ENCODE measurements around the gene SERTAD4. TPM values are rescaled to one million over a fixed set of nuclear protein-coding genes. Genes with fewer than 3 reads are reported as not detected.
"Not testable (repeated sequence)": the region's sequence is repeated elsewhere in the genome, so short reads cannot be mapped to it uniquely, and the experiment has no call there.

The SERTAD4 gene
- polyA plus RNA-seq: not detected

DNA sequence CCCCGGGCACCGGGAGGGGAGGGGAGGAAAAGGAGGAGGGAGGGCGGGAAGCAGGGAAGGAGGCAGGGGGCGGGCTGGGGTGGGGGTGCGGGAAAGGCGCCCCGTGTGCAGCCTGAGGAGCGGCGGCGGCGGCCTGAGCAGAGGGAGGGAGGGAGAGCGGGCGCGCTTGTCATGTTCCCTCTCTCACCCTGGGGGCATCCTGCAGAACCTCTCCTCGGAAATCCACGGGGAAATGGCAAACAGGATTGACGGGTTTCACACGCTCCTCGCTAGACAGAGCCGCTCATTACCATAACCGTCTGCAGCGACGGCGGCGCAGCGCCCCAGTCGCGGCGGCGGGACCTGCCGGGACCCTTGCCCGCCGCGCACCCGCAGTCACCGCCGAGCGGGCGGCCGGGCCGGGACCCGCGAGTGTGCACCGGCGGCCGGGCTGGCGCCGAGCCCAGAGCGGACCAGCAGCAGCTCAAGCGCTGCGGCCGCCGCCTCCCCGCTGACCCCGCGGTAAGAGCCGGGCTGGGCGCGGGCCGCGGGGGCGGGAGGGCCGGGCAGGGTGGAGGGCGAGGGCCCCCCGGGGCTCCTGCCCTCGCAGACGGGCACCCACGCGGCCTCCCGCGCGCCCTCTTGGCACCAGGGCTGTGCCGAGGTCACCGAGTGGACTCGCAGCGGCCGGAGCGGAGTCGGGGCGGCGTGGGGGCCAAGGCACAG, at the start of gene SERTAD4:
TSS of gene SERTAD4 (plus strand) at position 286 of the 705 bp plus-strand sequence. CDS start 5,165 bp downstream, outside the sequence.
- Mint-ChIP-seq H3K27me3 (peaks cover 37% of the 10 kb centered on the region), H3K27ac (no peak within 1 kb of the TSS), H3K36me3 (no peaks in the 10 kb centered on the region), H3K4me1 (peaks cover 1 to 11% (median 8%) of the 10 kb centered on the region in 3 donors), H3K9me3 (peaks cover 0 to 1% (median 0%) of the 10 kb centered on the region in 3 donors), H3K4me3 (peak within 1 kb of the TSS; percentile 56 to 82 (median 64))

DNA sequence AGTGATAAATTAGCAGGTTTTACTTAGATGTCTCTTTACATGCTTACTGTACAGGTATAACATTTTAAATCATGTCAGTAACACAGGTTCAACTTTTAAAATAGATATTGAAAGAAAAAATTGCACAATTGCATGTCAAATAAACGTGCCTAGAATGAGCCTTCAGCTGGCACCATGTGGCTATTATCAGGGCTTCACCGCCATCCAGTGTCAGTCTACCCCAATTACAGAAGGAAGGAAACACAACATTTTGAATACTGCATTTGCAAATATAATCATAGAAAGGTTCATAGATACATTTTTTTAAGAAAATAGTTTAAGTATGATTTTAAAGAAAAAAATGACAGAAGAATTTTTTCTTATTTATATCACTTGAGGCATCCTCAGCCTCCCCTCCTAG, 47.5 kb upstream of the SERTAD4 start:
- H3K36me3 Mint-ChIP-seq: no peaks in the 10 kb centered on the region
- H3K27ac Mint-ChIP-seq: no peak overlapping the region
- no peaks in the 10 kb centered on the region for H3K9me3 Mint-ChIP-seq
- no peaks in the 10 kb centered on the region for H3K4me1 Mint-ChIP-seq
- H3K27me3 Mint-ChIP-seq: peaks cover 7% of the 10 kb centered on the region
- no peak overlapping the region for H3K4me3 Mint-ChIP-seq

DNA sequence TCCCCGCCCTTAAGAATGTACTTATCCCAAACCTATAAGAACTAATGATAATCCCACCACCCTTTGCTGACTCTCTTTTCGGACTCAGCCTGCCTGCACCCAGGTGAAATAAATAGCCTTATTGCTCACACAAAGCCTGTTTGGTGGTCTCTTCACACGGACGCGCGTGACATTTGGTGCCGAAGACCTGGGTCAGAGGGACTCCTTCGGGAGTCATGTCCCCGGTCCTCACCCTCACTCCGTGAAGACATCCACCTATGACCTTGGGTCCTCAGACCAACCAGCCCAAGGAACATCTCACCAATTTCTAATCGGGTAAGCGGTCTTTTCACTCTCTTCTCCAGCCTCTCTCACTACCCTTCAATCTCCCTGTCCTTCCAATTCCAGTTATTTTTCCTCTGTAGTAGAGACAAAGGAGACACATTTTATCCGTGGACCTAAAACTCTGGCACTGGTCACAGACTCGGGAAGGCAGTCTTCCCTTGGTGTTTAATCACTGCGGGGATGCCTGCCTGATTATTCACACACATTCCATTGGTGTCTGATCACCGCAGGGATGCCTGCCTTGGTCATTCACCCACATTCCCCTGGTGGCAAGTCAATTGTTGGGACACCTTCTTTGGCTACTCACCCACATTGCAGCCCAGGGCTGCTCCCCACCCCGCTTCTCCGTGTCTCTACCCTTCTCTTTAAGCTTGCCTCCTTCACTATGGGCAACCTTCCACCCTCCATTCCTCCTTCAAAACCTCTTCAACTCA, 44.6 kb upstream of the SERTAD4 start:
- H3K9me3 Mint-ChIP-seq, H3K27me3 Mint-ChIP-seq, H3K4me3 Mint-ChIP-seq, H3K27ac Mint-ChIP-seq, H3K4me1 Mint-ChIP-seq, H3K36me3 Mint-ChIP-seq: not testable (repeated sequence)

DNA sequence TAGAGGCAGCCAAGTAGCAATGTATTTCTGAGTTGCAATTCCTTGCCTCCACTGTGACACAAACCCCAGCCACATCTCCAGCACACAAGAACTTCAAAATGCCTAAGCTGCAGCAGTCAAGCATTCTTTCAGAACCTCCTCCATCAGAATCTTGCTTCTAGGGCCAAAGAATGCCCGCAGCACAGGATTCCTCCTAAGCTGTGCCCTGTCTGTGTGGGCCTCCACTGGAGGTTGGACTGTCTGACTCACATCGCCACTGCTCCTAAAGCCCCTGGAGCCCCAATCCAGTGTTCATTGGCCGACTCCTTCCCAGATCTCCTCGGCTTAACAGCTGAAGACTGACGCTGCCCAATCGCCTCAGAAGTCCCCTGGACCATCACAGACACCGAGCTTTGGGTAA, 43.2 kb upstream of the SERTAD4 start:
- Mint-ChIP-seq H3K36me3 (no peaks in the 10 kb centered on the region), H3K9me3 (no peaks in the 10 kb centered on the region), H3K4me1 (no peaks in the 10 kb centered on the region), H3K27me3 (peaks cover 4% of the 10 kb centered on the region), H3K27ac (no peak overlapping the region), H3K4me3 (no peak overlapping the region)

DNA sequence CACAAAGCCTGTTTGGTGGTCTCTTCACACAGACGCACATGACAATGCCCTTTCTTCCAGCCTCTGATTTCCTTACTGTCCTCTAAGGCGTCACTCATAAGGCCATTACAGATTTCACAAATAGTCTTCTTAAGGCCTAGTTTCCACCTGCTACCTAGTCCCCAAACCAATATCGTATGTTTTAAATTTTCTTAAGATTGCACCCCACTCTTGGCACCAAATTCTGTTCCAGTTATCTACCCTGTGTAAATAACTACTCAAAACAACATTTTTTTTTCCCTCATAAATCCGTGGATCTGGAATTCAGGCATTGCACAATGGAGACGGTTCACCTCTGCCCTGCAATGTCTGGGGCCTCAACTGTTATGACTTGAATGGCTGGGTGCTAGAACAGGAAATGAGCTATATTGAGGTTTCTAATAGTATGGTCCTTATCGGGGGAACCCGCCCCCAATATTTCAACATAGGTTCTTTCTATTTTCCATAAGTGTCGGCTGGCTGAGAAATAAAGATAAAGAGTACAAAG, 36.9 kb upstream of the SERTAD4 start:
- Mint-ChIP-seq H3K4me1 (no peaks in the 10 kb centered on the region), H3K4me3 (peak overlapping the region in 1 of 4 donors; percentile 15), H3K36me3 (no peaks in the 10 kb centered on the region), H3K27me3 (peaks cover 7% of the 10 kb centered on the region), H3K27ac (no peak overlapping the region), H3K9me3 (peaks cover 0 to 4% (median 0%) of the 10 kb centered on the region in 3 donors)

DNA sequence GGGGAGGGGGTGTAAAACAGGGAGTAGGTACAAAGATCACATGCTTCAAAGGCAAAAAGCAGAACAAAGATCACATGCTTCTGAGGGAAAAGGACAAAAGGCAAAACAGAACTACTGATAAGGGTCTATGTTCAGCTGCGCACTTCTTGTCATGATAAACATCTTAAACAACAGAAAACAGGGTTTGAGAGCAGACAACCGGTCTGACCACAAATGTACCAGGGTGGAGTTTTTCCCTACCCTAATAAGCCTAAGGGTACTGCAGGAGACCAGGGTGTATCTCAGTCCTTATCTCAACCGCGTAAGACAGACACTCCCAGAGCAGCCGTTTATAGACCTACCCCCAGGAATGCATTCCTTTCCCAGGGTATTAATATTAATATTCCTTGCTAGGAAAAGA, 36.3 kb upstream of the SERTAD4 start:
- H3K9me3 Mint-ChIP-seq, H3K27ac Mint-ChIP-seq, H3K27me3 Mint-ChIP-seq, H3K4me3 Mint-ChIP-seq, H3K4me1 Mint-ChIP-seq, H3K36me3 Mint-ChIP-seq: not testable (repeated sequence)

DNA sequence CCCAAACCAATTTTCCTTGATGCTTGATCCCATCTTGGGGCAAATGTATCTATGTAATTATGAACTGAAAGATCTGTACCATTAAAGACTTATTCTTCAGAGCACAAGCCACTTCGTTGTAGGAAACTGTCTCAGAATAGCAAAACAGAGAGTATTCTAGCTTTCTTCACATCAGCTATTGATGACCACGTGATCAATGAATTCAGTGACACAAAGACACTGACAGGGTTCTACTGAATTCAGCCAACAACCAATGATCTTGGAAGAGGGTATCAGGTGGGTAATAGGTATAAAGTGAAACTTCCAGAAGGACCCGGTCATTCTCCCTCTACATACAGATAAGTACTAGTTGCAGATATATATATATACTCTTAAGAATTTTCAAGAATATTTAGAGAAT, 33.8 kb upstream of the SERTAD4 start:
- H3K4me3 Mint-ChIP-seq: no peak overlapping the region
- no peak overlapping the region for H3K27ac Mint-ChIP-seq
- H3K27me3 Mint-ChIP-seq: peaks cover 10% of the 10 kb centered on the region
- H3K36me3 Mint-ChIP-seq: no peaks in the 10 kb centered on the region
- peaks cover 0 to 4% (median 0%) of the 10 kb centered on the region in 3 donors for H3K9me3 Mint-ChIP-seq
- H3K4me1 Mint-ChIP-seq: no peaks in the 10 kb centered on the region

DNA sequence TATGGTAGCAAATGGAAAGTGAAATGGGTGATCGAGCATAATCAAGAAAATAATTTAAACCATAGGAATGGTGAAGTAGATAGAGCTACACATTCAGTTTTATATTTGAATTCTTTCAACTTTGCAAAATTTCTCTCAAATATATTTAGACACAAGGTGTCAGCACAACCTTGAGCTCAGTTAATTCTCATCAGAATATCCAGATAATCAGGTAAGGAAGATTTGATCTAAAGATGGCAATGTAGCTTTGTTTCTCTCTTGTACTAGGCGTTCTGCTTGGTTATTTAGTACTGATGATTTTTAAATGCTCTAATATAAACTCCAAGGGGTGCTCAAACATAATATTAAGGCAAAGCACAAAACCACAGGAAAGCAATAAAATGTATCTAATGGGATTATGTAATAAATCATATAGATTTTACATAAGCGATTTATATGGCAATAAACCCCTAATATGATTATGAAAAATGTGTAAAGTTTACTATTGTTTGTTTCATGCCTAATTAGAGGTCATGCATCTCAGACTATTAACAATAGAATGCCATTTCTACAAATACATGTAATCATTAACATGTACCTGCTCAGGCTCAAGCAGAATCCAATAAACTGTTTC, 32.4 kb upstream of the SERTAD4 start:
- peaks cover 10% of the 10 kb centered on the region for H3K27me3 Mint-ChIP-seq
- no peak overlapping the region for H3K27ac Mint-ChIP-seq
- H3K4me1 Mint-ChIP-seq: no peaks in the 10 kb centered on the region
- H3K4me3 Mint-ChIP-seq: no peak overlapping the region
- H3K36me3 Mint-ChIP-seq: no peaks in the 10 kb centered on the region
- H3K9me3 Mint-ChIP-seq: peaks cover 0 to 4% (median 0%) of the 10 kb centered on the region in 3 donors

DNA sequence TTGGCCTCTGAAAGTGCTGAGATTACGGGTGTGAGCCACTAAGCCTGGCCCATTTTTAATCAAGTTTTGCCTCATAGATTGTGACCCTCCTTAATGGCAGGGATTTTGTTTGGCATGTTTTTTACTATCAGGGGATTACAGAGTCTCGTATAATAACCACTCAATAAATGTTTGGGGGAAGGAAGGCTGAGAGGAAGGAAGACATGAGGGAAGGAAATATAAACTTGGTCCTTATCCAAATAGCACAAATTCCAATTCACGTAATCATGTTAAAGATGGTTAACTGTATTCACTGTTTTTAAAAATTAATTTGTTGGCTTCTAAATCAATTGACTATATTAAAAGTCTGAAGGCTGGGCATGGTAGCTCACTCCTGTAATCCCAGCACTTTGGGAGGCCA, 30.9 kb upstream of the SERTAD4 start:
- no peaks in the 10 kb centered on the region for H3K4me1 Mint-ChIP-seq
- no peak overlapping the region for H3K4me3 Mint-ChIP-seq
- H3K27ac Mint-ChIP-seq: no peak overlapping the region
- peaks cover 10% of the 10 kb centered on the region for H3K27me3 Mint-ChIP-seq
- H3K9me3 Mint-ChIP-seq: no peaks in the 10 kb centered on the region
- H3K36me3 Mint-ChIP-seq: no peaks in the 10 kb centered on the region

DNA sequence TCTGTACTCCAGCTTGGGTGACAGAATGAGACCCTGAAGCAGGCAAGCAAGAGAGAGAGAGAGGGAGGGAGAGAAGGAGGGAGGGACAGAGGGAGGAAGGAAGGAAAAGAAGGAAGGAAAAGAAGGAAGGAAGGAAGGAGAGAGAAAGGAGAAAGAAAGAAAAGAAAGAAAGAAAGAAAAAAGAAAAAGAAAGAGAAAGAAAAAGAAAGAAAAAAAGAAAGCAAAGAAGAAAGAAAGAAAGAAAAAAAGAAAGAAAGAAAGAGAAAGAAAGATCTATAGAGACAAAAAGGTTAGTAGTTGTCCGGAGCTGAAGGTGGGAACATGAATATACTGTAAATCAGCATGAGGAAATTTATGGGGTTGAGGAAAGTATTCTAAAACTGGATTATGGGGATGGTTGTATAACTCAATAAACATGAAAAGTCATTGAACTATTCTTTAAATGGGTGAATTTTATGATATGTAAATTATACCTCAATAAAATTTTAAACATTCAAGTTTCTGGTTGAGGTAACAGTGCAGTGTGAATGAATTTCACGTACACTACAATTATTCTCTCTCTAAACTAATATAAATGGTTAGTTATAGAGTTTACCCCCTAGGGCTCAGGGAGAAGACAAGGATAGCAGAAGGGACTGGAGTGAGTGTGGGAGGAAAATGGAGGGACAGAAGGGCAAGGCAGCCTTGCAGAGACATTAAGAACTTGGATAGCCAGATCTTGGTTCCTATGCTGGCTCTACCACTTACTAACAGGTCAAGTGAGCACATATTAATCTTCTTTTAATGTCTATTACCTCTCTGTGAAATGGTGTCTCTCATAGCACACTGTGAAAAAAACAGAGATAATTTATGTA, 24.8 kb upstream of the SERTAD4 start:
- no peaks in the 10 kb centered on the region for H3K4me1 Mint-ChIP-seq
- H3K27me3 Mint-ChIP-seq: peaks cover 7% of the 10 kb centered on the region
- H3K9me3 Mint-ChIP-seq: no peaks in the 10 kb centered on the region
- H3K36me3 Mint-ChIP-seq: peaks cover 2% of the 10 kb centered on the region
- H3K4me3 Mint-ChIP-seq: no peak overlapping the region
- H3K27ac Mint-ChIP-seq: peak overlapping the region in 1 of 3 donors; percentile 14

DNA sequence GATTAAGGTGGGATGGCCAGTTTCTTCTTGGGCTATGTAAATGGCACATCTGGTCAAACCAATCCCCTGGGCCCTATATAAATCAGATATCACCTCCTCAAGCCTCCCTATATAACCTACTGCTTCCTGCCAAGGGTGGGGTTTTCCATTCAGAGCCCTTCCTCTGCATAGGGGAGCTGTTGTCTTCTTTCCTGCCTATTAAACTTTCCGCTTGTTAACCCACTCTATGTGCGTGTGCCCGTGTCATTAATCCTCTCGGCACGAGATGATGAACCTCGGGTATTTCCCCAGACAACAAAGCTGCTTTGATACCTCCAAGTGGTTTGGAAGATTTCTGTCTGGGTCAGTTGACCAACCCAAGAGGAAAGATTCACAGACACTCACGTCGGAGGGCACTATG, 19.3 kb upstream of the SERTAD4 start:
- H3K4me1 Mint-ChIP-seq: no peaks in the 10 kb centered on the region
- peaks cover 2% of the 10 kb centered on the region for H3K36me3 Mint-ChIP-seq
- no peaks in the 10 kb centered on the region for H3K9me3 Mint-ChIP-seq
- peaks cover 7% of the 10 kb centered on the region for H3K27me3 Mint-ChIP-seq
- no peak overlapping the region for H3K4me3 Mint-ChIP-seq
- no peak overlapping the region for H3K27ac Mint-ChIP-seq

DNA sequence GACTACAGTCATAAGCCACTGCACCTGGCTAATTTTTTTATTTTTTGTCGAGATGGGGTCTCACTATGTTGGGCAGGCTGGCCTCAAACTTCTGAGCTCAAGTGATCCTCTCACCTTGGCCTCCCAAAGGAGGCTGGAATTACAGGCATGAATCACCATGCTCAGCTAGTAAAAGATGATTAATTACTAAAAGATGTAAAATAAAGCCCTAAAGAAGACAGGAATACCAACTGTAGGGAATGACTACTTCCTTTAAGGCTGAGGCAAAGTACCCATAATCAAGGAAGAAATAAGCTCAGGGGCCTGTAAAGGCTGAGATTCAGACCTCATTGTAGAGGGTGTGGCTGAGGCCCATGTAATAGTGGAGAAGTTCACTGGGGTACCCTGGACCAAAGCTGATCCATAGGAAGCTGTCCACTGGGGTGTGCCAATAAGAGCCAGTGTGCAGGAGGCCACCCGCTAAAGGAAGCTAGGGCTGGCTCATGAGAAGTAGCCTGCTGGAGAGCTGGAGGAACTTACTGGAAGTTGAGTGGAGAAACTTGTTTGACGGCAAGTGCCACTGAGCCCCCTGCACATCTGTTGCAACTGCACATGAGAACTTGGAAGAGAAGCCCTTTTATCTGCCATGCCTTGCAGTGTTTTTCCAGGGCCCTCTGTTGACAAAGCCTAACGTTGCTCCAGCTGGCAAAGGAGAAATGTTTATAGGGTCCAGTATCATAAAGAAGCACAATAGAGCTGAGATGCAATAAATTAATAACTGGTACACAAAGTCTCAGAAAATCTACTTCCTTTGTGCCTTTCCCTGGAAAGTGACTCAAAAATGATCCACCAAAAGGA, 17.8 kb upstream of the SERTAD4 start:
- H3K36me3 Mint-ChIP-seq: peaks cover 2% of the 10 kb centered on the region
- no peak overlapping the region for H3K27ac Mint-ChIP-seq
- peaks cover 7% of the 10 kb centered on the region for H3K27me3 Mint-ChIP-seq
- H3K9me3 Mint-ChIP-seq: no peaks in the 10 kb centered on the region
- H3K4me3 Mint-ChIP-seq: no peak overlapping the region
- no peaks in the 10 kb centered on the region for H3K4me1 Mint-ChIP-seq

DNA sequence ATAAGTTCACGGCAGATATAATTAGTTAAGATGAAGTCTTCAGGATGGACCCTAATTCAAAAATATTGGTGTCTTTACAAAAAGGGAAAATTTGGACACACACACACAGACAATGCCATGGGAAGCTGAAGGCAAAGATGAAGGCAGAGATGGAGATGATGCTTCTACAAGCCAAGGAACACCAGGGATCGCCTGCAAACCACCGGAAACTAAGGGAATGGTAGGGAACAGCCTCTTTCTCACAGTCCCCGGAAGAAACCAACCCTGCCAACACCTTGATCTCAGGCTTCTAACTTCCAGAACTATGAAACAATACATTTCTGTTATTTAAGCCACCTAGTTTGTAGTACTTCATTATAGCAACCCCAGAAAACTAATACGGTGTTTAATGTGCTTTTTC, 15.1 kb upstream of the SERTAD4 start:
- no peaks in the 10 kb centered on the region for H3K36me3 Mint-ChIP-seq

DNA sequence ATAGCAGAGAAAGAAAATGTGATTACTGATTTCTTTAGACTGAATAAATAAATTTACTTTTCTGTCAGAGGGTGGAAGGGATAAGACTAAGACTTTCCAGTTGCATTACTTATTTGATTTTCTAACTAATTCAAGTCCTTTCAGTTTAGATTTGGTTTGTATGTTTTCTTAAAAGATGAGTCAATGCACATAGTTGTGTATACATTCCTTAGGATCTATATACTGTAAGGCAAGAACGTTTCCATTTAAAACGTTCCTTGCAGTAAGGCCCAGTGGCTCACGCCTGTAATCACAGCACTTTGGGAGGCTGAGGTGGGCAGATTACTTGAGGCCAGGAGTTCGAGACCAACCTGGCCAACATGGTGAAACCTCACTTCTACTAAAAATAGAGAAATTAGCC, 14.5 kb upstream of the SERTAD4 start:
- H3K9me3 Mint-ChIP-seq: no peaks in the 10 kb centered on the region
- no peaks in the 10 kb centered on the region for H3K4me1 Mint-ChIP-seq
- no peaks in the 10 kb centered on the region for H3K36me3 Mint-ChIP-seq
- peaks cover 6% of the 10 kb centered on the region for H3K27me3 Mint-ChIP-seq
- H3K27ac Mint-ChIP-seq: no peak overlapping the region
- H3K4me3 Mint-ChIP-seq: no peak overlapping the region

More for the DNA sequence above, 15.1 kb upstream of the SERTAD4 start:
- Mint-ChIP-seq H3K27ac (no peak overlapping the region), H3K4me1 (no peaks in the 10 kb centered on the region), H3K9me3 (no peaks in the 10 kb centered on the region), H3K27me3 (peaks cover 6% of the 10 kb centered on the region), H3K4me3 (no peak overlapping the region)
